Measurements from ENCODE around the gene PAPOLB.

The PAPOLB gene

DNA sequence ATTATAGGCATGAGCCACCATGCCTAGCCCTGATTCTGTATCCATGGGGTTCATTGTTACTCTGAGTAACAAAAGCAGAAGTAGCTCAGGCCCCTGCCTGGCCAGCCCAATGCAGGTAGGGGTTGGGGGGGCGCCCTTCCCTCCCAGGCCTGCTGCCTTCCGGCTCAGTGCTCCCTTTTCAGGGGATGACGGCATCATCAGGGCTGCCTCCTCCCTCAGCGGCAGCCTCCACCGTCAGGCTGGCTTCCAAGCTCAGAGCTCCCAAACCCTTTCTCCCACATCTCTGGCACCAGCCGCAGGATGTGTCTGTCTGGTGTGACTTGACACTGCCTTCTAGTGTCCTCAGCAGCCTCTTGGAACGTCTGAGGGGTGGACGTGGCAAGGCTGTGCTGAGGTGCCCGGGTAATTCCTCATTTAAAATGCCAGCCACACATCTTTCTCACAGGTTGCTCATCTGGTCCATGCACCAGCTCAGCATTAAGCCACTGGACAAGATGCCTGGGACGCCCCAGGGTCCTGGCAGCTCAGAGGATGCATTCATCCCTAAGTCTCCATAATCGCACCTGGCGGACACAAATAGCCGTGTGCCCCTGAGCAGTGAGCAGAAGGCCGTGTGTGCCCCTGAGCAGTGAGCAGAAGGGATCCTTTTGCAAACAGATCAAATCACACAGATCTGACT lies 38.2 kb downstream of the PAPOLB start:
- DNase-seq (ENCODE audit: low spot score): no peak

GRCh38 chr7:4822677-4823076 lies 39.2 kb downstream of the PAPOLB start:
- DNase-seq (ENCODE audit: low spot score): no peak

GRCh38 chr7:4820967-4821471 lies 40.8 kb downstream of the PAPOLB start:
- no peak for DNase-seq (ENCODE audit: low spot score)

- no peak for DNase-seq (ENCODE audit: low spot score)
These were observed 41.3 kb downstream of the PAPOLB start for GRCh38 chr7:4820405-4820966.

DNA sequence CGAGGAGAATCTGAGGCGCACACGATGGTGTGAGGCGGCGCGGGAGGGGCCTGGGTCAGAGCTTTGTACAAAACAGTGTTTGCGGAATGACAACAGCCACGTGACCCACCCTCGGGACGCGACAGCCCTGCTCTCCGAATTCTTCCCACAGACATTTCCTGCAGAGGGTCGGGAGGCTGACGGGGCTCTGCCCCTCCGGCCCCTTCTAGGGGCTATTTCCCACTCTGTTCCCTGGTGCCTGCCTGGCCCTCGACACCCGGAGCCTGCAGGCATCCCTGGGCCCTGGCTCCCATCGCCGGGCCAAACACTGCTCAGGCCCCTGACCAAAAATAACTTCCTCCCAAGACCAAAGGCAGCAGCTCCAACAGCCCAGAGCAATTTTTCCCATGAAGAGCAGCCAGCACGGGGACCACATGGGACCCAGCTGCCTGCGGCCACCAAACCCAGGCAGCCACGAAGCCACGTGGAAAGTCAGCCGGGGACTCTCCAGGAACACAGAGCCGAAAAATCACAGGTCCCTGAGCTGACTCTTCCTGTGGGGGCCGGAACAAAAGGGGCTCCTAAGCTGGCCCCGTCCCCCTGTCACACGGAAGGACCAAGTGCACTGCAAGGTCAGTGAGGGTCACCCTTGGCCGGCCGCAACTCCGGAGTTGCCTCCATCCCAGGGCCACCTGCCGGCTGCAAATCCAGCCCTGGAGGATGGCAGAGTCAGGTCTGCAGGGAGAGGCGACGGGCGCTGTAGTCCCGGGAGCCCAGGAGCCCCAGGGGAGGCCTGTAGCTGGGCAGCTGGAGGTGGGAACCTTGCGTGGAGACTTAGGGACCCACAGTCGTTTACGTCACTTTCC lies 42.0 kb downstream of the PAPOLB start:
- no peak for DNase-seq (ENCODE audit: low spot score)

GRCh38 chr7:4818000-4818794 lies 43.6 kb downstream of the PAPOLB start:
- no peak for DNase-seq (ENCODE audit: low spot score)

- DNase-seq (ENCODE audit: low spot score): no peak
These were observed 44.5 kb downstream of the PAPOLB start for GRCh38 chr7:4817178-4817901.

DNA sequence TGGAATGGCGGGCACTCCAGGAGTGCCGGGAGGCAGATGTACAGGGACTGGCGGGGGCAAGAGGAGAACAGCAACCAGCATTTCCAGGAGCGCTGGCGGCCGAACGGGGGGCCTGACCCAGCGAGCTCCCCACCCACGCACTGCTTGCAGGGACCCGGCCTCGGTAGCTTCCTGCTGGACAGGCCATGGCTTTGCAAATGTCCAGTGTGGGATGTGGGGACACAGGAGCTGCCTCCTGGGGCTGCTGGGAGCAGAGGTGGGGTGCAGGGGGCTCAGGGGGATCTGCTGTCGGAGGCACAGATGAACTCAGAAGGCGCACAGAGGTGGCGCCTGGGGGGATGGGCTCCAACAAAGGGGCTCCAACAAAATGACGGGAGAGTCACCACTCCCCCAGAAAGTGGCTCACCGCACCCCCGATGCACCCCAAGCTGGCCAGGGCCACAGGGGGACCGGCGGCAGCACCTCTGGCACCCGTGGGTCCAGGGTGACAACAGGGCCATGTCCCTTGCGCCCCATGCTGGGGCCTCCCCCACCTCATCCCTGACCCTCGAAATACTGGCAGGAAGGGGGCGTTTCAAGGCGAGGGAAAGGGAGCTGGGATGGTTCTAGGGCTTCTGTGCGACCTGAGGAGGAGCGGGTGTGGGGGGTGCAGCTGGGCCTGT lies 45.3 kb downstream of the PAPOLB start:
- DNase-seq (ENCODE audit: low spot score): no peak

DNA sequence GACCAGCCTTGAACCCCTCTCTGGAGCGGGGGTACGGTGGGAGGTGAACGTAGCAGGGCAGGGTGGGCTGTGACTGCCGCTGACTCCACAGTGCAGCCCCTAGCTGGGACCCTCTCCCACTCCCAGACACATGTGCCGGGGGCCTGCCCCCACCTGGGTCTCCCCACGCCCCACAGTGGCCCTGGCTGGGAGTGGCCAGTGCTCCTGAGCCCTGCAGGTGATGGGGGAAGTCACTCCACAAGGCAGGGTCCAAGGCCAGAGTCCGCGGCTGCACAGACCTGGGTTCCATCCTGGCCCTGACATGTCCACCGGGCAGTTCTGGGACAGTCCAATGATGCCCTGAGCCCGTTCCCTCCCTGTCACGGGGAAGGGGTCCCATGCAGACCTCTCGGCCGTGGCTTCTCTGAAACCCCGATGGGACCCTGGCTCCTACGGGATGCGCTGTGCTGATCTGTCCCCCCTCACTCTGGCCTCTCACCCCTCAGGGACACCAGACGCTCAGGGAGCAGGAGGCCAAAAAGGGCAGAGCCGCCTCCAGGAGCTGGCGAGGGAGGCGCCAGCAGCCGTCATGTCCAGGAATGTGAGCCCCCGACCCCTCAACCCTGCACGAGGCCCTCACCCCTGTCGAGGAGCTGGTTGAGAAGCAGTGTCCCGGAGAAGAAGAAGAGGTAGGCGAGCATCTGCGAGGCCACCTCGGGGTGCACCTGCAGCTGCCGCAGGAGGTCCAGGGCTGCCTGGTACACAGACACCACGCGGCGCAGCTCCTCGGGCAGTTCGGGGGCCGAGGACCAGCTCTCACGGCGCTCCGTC lies 46.0 kb downstream of the PAPOLB start:
- no peak for DNase-seq (ENCODE audit: low spot score)

DNA sequence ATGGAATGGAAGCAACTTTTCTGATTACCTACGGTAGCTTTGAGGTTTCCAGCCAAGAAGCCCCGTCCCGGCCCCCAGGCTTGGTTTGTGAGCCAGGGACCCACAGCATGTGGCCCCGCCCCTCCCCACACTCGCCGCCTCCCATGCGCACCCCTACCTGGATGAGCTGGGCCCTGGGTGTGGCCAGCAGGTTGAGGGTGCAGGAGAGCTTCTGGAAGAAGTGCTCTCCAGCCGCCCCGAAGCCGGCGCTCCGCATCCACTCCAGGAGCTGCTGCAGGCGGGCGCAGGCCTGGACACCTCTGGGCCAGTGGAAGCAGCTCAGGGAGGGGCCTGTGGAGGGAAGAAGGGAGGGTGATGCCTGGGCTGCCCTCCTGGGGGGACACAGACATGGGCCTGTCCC lies 46.7 kb downstream of the PAPOLB start:
- no peak for DNase-seq (ENCODE audit: low spot score)

DNA sequence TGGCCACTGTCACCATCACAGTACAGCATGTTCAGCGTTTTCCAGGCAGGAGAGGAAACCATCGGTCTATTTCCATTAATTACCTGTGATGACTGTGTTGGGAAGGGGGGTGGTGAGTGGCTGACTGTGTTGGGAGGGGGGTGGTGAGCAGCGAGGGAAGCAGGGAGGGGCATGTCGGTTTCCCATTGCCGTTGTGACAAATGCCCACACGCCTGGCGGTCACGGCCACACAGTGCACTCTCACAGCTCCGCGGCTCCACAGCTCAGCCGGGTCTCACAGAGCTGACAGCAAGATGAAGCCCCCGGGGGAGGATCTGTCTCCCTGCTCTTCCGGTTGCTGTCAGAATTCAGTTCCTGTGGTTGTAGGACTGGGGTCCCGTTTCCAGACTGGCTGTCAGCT lies 47.4 kb downstream of the PAPOLB start:
- no peak for DNase-seq (ENCODE audit: low spot score)

GRCh38 chr7:4809666-4810065 lies 52.2 kb downstream of the PAPOLB start:
- no peak for DNase-seq (ENCODE audit: low spot score)

DNA sequence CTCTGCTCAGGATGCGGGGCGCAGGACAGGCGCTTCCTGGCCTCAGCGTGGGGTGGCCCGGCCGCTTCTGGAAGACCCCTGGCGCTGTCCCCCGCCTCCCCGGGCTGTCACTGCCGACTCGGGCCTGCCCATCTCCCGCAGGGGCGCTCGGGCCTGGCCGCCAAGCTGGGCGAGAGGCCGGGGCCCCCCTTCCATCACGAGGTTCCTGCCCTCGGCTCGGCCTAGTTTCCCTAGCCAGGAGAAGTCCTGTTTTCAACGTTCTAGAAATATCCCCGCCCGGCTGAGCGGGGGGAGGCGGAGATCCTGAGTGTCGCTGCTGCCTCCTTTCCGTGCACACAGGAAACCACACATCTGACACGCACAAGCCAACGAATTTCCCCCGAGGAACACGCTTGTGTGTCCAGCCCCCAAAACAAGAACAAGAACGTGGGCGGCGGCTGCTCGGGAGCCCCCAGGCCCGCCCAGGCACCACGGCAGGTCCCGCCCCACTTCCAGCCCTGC lies 52.7 kb downstream of the PAPOLB start:
- no peak for DNase-seq (ENCODE audit: low spot score)

- no peak for DNase-seq (ENCODE audit: low spot score)
These were observed 53.3 kb downstream of the PAPOLB start for GRCh38 chr7:4808565-4808964.

GRCh38 chr7:4808026-4808425 lies 53.8 kb downstream of the PAPOLB start:
- DNase-seq (ENCODE audit: low spot score): no peak

Data from D341Med (cell line).